Mucosa of descending colon (tissue), 3 donors: ENCODE results near the gene FBXL13. TPM values are rescaled to one million over a fixed set of nuclear protein-coding genes. Genes with fewer than 3 reads are reported as not detected.
"Not testable (repeated sequence)": the region's sequence is repeated elsewhere in the genome, so short reads cannot be mapped to it uniquely, and the experiment has no call there.

ENCODE experiments used
- ATAC-seq: fragments of 200-7000 bp; cut with Tn5 transposase; one replicate; pipeline ENCODE4 v1.9.1; 2020; ENCODE audit warnings: mild to moderate bottlenecking, moderate library complexity
- DNase-seq, 3 donors: peaks; one replicate each; pipeline ENCODE4 v3.0.0-alpha.2; 2020
- H3K36me3 ChIP-seq: fragments of 200-600 bp; one replicate; pipeline ENCODE4 v1.8.0; 2021; ENCODE audit warnings: low read depth, mild to moderate bottlenecking
- H3K4me1 ChIP-seq: fragments of 200-600 bp; one replicate; pipeline ENCODE4 v1.8.0; 2021; ENCODE audit warnings: low read depth, mild to moderate bottlenecking
- H3K4me3 ChIP-seq: fragments of 200-600 bp; one replicate; pipeline ENCODE4 v1.8.0; 2021; ENCODE audit warnings: mild to moderate bottlenecking
- H3K9me3 ChIP-seq: fragments of 200-600 bp; one replicate; pipeline ENCODE4 v1.8.0; 2021; ENCODE audit warnings: mild to moderate bottlenecking
- CTCF ChIP-seq: fragments of 200-600 bp; IDR thresholded peaks from one replicate; pipeline ENCODE4 v1.8.0; 2022; ENCODE audit warnings: antibody characterized with exemption, mild to moderate bottlenecking
- intact Hi-C, 2 donors: fragments of 100-400 bp; cut with DNase I in 1 of 2; cut with micrococcal nuclease in 1 of 2; formaldehyde crosslinking; loops; one replicate each; pipeline versions ENCODE4 v1.11.0 to v1.11.1; 2022; cut with DNase I, micrococcal nuclease
- total RNA-seq, 3 donors: library from RNA; stranded (reverse); fragmentation: NEBNext Ultra II Directional in 2 of 3; extraction: Animal tissue kit (Norgen Biotek cat#: 25700) in 2 of 3; gene quantifications; one replicate each; pipeline versions ENCODE4 v1.2.1 to v1.2.4, GENCODE V29; 2021 to 2023
- donor health status: DM: no; HTN: no; CAD: no; lungs with moderate emphysema.
- donor health status: DM: no; HTN: no; CAD: no.
- donor health status: DM: no; HTN: yes; CAD: no.

The FBXL13 gene
- total RNA-seq, 3 donors from 2014 or later: 0.65 to 1.8 (median 0.78) TPM

GRCh38 chr7:103009466-103010185 is 65.0 kb downstream of the FBXL13 start:
- Histone ChIP-seq H3K36me3 (no peaks in the 10 kb centered on the region), H3K4me1 (no peaks in the 10 kb centered on the region), H3K4me3 (no peak overlapping the region), H3K9me3 (no peaks in the 10 kb centered on the region)
- TF ChIP-seq CTCF: no peak
- DNase-seq: peak in 2 of 3 donors; percentile 25 to 59
- ATAC-seq: peak; percentile 79
- intact Hi-C loops: no loop called here

DNA sequence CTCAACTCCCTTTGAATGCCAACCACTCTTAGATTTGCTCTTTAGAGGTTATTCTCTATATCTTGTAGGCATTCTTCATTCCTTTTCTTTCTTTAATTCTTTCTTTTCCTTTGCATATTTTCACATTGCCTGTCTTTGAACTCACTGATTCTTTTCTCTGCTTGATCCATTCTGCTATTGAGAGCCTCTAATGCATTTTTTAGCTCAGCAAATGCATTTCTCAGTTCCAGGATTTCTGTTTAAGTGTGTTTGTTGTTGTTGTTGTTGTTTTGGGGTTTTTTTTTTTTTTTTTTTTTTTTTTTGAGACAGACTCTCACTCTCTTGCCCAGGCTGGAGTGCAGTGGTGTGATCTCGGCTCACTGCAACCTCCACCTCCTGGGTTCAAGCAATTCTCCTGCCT is 71.6 kb downstream of the FBXL13 start:
- Histone ChIP-seq H3K9me3 (peaks cover 13% of the 10 kb centered on the region), H3K36me3 (no peaks in the 10 kb centered on the region), H3K4me3 (no peak overlapping the region), H3K4me1 (no peaks in the 10 kb centered on the region)
- intact Hi-C loops: no loop called here
- no peak for TF ChIP-seq CTCF
- DNase-seq (no peak), ATAC-seq (no peak)

DNA sequence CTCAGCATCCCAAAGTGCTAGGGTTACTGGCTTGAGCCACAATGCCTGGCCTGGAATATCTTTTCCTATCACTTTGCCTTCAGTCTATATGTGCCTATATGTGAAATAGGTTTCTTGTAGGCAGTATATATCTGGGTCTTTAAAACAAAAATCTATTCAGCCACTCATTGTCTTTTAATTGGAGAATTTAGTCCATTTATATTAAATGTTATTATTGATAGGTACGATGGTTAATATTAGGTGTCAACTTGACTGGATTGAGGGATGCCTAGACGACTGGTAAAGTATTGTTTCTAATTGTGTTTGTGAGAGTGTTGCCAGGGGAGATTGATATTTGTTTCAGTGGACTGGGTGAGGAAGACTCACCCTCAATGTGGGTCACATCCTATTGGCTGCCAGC is 73.4 kb downstream of the FBXL13 start:
- ATAC-seq: no peak
- H3K36me3 ChIP-seq: no peaks in the 10 kb centered on the region

DNA sequence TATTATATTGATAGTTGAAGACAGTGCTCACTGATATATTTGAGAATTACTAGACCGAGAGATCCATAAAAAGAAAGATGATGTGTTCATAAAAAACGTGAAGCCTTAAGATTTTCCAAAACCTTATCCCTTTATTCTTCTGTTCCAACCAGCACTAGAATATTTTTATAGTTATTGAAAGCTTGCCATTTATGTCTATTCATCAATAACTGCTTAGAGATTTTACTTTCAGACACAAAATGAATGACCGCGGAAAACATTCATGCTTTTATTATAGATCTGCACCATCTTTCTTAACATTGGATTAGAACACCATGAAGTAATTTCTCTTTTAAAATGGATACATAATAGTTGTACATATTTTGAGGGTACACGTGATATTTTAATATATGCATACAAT is 77.6 kb downstream of the FBXL13 start:
- Histone ChIP-seq H3K9me3 (no peaks in the 10 kb centered on the region), H3K4me3 (no peak overlapping the region), H3K36me3 (no peaks in the 10 kb centered on the region), H3K4me1 (peaks cover 12% of the 10 kb centered on the region)
- DNase-seq (no peak), ATAC-seq (no peak)
- no peak for TF ChIP-seq CTCF
- intact Hi-C loops: no loop called here

More for the DNA sequence above, 73.4 kb downstream of the FBXL13 start:
- peaks cover 13% of the 10 kb centered on the region for H3K9me3 ChIP-seq
- intact Hi-C loops: no loop called here
- no peak for TF ChIP-seq CTCF
- DNase-seq: no peak
- H3K4me1 ChIP-seq: no peaks in the 10 kb centered on the region
- H3K4me3 ChIP-seq: no peak overlapping the region

- H3K4me1 ChIP-seq: peaks cover 22% of the 10 kb centered on the region
- H3K9me3 ChIP-seq, H3K4me3 ChIP-seq, H3K36me3 ChIP-seq, intact Hi-C loops, DNase-seq, ATAC-seq: not testable (repeated sequence)
Observed at GRCh38 chr7:102995609-102996008, 79.0 kb downstream of the FBXL13 start.

DNA sequence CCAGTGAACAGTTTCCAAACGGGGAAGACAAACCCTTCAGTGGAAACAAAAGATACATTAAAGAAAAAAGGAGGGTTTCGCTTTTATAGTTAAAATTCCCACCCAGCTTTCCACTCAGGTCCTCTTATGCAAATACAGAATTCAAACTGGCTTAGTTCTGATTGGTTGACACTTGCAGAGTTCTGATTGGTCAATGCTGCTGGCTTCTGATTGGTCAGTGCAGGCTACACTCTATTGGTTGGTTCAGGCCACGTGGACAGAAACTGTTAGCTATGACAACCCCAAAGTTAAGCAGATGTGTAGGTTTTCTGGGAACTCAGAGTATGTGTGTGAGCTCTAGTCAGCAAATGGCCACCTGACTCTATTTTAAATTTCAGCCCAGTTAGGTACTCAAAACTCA is 80.0 kb downstream of the FBXL13 start:
- ATAC-seq: no peak
- DNase-seq: no peak
- no peak overlapping the region for H3K4me3 ChIP-seq
- intact Hi-C loops: no loop called here
- no peaks in the 10 kb centered on the region for H3K9me3 ChIP-seq
- no peaks in the 10 kb centered on the region for H3K36me3 ChIP-seq
- TF ChIP-seq CTCF: no peak
- H3K4me1 ChIP-seq: peaks cover 22% of the 10 kb centered on the region
